Trophoblast cell (in vitro differentiated cells and primary cell): Measurements from ENCODE around the gene RNASEH2B.

Experiments
- DNase-seq, 2 donors: peaks; one replicate each; pipeline ENCODE4 v3.0.0-alpha.2; 2016
- H2AFZ ChIP-seq: 2 replicates; pipeline ENCODE4 v1.6.1; 2013; ENCODE audit warnings: low read length, moderate library complexity, mild to moderate bottlenecking; ENCODE audit not compliant: insufficient read depth, poor library complexity
- H2AK5ac ChIP-seq: 2 replicates; pipeline ENCODE4 v1.6.1; 2013; ENCODE audit warnings: mild to moderate bottlenecking, low read length
- H2BK120ac ChIP-seq: 2 replicates; pipeline ENCODE4 v1.6.1; 2013; ENCODE audit warnings: low read length, mild to moderate bottlenecking, moderate library complexity; ENCODE audit not compliant: insufficient read depth, poor library complexity
- H2BK12ac ChIP-seq: 2 replicates; pipeline ENCODE4 v1.6.1; 2013; ENCODE audit warnings: mild to moderate bottlenecking, low read length, moderate library complexity
- H2BK5ac ChIP-seq: 2 replicates; pipeline ENCODE4 v1.6.1; 2013; ENCODE audit warnings: low read length, low read depth, moderate library complexity, mild to moderate bottlenecking; ENCODE audit not compliant: poor library complexity
- H3K14ac ChIP-seq: 2 replicates; pipeline ENCODE4 v1.6.1; 2013; ENCODE audit warnings: mild to moderate bottlenecking, low read length
- H3K18ac ChIP-seq: 2 replicates; pipeline ENCODE4 v1.6.1; 2013; ENCODE audit warnings: mild to moderate bottlenecking, low read length
- H3K23ac ChIP-seq: 2 replicates; pipeline ENCODE4 v1.6.1; 2013; ENCODE audit warnings: low read length
- H3K27ac ChIP-seq: 2 replicates; pipeline ENCODE4 v1.5.1; 2013; ENCODE audit warnings: low read depth, mild to moderate bottlenecking, inconsistent platforms, low read length, moderate library complexity
- H3K27me3 ChIP-seq: 2 replicates; pipeline ENCODE4 v1.6.1; 2013; ENCODE audit warnings: inconsistent platforms, mild to moderate bottlenecking, low read length, moderate library complexity; ENCODE audit not compliant: insufficient read depth
- H3K36me3 ChIP-seq, 2 experiments: 1 replicate in 1 of 2; 2 replicates in 1 of 2; pipeline ENCODE4 v1.6.1; 2013; ENCODE audit warnings: low read length in 2 of 2, mild to moderate bottlenecking in 2 of 2, moderate library complexity in 1 of 2; ENCODE audit not compliant: insufficient read depth in 2 of 2, control insufficient read depth in 1 of 2
- H3K4ac ChIP-seq: 2 replicates; pipeline ENCODE4 v1.6.1; 2013; ENCODE audit warnings: low read depth, mild to moderate bottlenecking, low read length, moderate library complexity
- H3K4me1 ChIP-seq, 2 experiments: 1 replicate in 1 of 2; 2 replicates in 1 of 2; pipeline ENCODE4 v1.6.1; 2013; ENCODE audit warnings: low read length in 2 of 2, mild to moderate bottlenecking in 2 of 2, moderate library complexity in 1 of 2; ENCODE audit not compliant: insufficient read depth in 2 of 2, control insufficient read depth in 1 of 2
- H3K4me2 ChIP-seq: 2 replicates; pipeline ENCODE4 v1.6.1; 2013; ENCODE audit warnings: inconsistent platforms, mild to moderate bottlenecking, low read length, moderate library complexity
- H3K4me3 ChIP-seq: 2 replicates; pipeline ENCODE4 v1.5.1; 2013; ENCODE audit warnings: mild to moderate bottlenecking, low read depth, low read length, inconsistent platforms
- H3K79me1 ChIP-seq: one replicate; pipeline ENCODE4 v1.6.1; 2013; ENCODE audit warnings: low read length
- H3K79me2 ChIP-seq: 2 replicates; pipeline ENCODE4 v1.6.1; 2013; ENCODE audit warnings: low read length, mild to moderate bottlenecking; ENCODE audit not compliant: control insufficient read depth, insufficient read depth, poor library complexity
- H3K9ac ChIP-seq: 2 replicates; pipeline ENCODE4 v1.6.1; 2013; ENCODE audit warnings: mild to moderate bottlenecking, low read length
- H3K9me3 ChIP-seq: 2 replicates; pipeline ENCODE4 v1.6.1; 2013; ENCODE audit warnings: low read depth, mild to moderate bottlenecking, control low read depth, inconsistent platforms, low read length; ENCODE audit not compliant: insufficient read depth
- H4K12ac ChIP-seq: 2 replicates; pipeline ENCODE4 v1.6.1; 2013; ENCODE audit warnings: low read depth, mild to moderate bottlenecking, low read length, moderate library complexity
- H4K8ac ChIP-seq: 2 replicates; pipeline ENCODE4 v1.6.1; 2013; ENCODE audit warnings: low read depth, mild to moderate bottlenecking, low read length, moderate library complexity
- H4K91ac ChIP-seq: one replicate; pipeline ENCODE4 v1.6.1; 2013; ENCODE audit warnings: low read depth, mild to moderate bottlenecking, low read length, moderate library complexity
- WGBS: extraction: QIAGEN DNeasy Blood & Tissue Kit; methylation state at CpG from one replicate; pipeline ENCODE4 v1.1.7; 2013; ENCODE audit warnings: missing lambda C conversion rate; ENCODE audit not compliant: insufficient read length, insufficient coverage; ENCODE audit errors: extremely low coverage; 5-methylcytosine and 5-hydroxymethylcytosine counted together

Gene RNASEH2B

GRCh38 chr13:50941146-50941545, 31.6 kb downstream of the RNASEH2B start:
- H2BK120ac ChIP-seq: no peak overlapping the region
- no peak overlapping the region for H3K18ac ChIP-seq
- H3K4ac ChIP-seq: no peak overlapping the region
- H2AFZ ChIP-seq: no peak overlapping the region
- H2BK5ac ChIP-seq: no peak overlapping the region
- no peaks in the 10 kb centered on the region for H3K9me3 ChIP-seq
- DNase-seq: no peak
- no peak overlapping the region for H4K91ac ChIP-seq
- no peak overlapping the region for H4K8ac ChIP-seq
- no peak overlapping the region for H4K12ac ChIP-seq
- no peaks in the 10 kb centered on the region for H3K79me2 ChIP-seq
- no peaks in the 10 kb centered on the region for H3K79me1 ChIP-seq
- no peaks in the 10 kb centered on the region for H3K4me1 ChIP-seq
- H3K4me2 ChIP-seq: no peak overlapping the region
- WGBS: no CpG with 5 or more reads among the region's 2 CpGs
- no peaks in the 10 kb centered on the region for H3K27me3 ChIP-seq
- H2AK5ac ChIP-seq: no peak overlapping the region
- no peak overlapping the region for H3K27ac ChIP-seq
- H3K23ac ChIP-seq: no peak overlapping the region
- no peak overlapping the region for H2BK12ac ChIP-seq
- H3K36me3 ChIP-seq: no peaks in the 10 kb centered on the region
- no peak overlapping the region for H3K14ac ChIP-seq
- H3K4me3 ChIP-seq: no peak overlapping the region
- no peak overlapping the region for H3K9ac ChIP-seq

DNA sequence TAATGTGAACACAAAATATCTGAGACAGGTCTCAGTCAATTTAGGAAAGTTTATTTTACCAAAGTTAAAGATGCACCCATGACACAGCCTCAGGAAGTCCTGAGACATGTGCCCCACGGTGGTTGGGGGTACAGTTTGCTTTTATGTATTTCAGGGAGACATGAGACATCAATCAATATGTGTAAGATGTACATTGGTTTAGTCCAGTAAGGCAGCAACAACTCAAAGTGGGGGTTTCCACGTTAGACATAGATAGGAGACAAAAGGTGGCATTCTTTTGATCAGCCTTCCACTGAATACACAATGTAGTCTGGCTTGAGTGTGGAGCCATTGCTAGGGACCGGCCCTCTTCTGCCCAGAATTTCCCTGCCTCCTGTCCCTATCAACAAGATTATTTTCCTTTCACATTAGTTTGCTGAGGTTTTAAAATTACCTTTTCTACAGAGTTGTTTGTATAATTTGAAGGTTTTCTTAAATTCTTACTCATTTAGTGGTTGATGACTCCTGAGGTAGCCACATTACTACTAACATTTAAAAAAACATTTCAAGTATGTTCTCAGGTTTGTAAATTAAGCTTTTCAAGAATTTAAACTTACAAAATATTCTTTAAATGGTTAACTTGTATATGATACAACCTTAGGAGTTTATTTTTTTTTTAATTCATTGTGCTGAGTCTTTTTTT, 33.2 kb downstream of the RNASEH2B start:
- WGBS: no CpG with 5 or more reads among the region's 3 CpGs
- Histone ChIP-seq H3K4ac (no peak overlapping the region), H3K27me3 (no peaks in the 10 kb centered on the region), H2BK12ac (no peak overlapping the region), H3K79me1 (no peaks in the 10 kb centered on the region), H3K36me3 (no peaks in the 10 kb centered on the region), H3K9me3 (no peaks in the 10 kb centered on the region), H3K4me3 (no peak overlapping the region), H4K8ac (no peak overlapping the region), H4K12ac (no peak overlapping the region), H3K9ac (no peak overlapping the region), H3K23ac (no peak overlapping the region), H2AFZ (no peak overlapping the region), H3K4me1 (no peaks in the 10 kb centered on the region), H3K4me2 (no peak overlapping the region), H3K27ac (no peak overlapping the region), H3K18ac (no peak overlapping the region), H4K91ac (no peak overlapping the region), H2BK5ac (no peak overlapping the region), H3K79me2 (no peaks in the 10 kb centered on the region), H3K14ac (no peak overlapping the region), H2AK5ac (no peak overlapping the region), H2BK120ac (no peak overlapping the region)
- no peak for DNase-seq

DNA sequence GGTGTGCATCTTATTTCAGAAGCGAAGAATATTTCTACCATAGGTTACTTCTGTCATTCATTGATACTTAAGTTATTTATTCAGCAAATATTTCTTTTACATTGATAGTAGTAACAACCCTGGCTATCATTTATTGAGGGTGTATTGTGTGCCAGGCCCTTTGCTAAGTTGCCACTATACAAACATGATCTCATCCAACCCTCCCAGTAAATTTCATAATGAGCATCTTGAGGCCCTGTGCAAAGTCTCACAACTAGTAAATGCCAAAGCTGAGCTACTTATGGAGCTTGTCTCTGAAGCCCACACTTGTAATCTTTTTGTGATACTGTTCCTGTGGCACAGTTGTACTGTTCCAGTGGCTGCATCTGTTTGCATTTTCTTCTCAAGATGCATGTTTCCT, 36.1 kb downstream of the RNASEH2B start:
- no peak overlapping the region for H2AFZ ChIP-seq
- no peak overlapping the region for H3K4me2 ChIP-seq
- H4K12ac ChIP-seq: no peak overlapping the region
- H4K8ac ChIP-seq: no peak overlapping the region
- no peak overlapping the region for H4K91ac ChIP-seq
- H3K36me3 ChIP-seq: no peaks in the 10 kb centered on the region
- H3K79me2 ChIP-seq: no peaks in the 10 kb centered on the region
- no peaks in the 10 kb centered on the region for H3K79me1 ChIP-seq
- H3K9ac ChIP-seq: no peak overlapping the region
- no CpG with 5 or more reads among the region's 1 CpG for WGBS
- no peaks in the 10 kb centered on the region for H3K4me1 ChIP-seq
- no peak overlapping the region for H3K14ac ChIP-seq
- H3K4me3 ChIP-seq: no peak overlapping the region
- no peak overlapping the region for H3K23ac ChIP-seq
- no peak overlapping the region for H3K4ac ChIP-seq
- no peak overlapping the region for H2BK5ac ChIP-seq
- H2BK12ac ChIP-seq: no peak overlapping the region
- H3K18ac ChIP-seq: no peak overlapping the region
- H3K27ac ChIP-seq: no peak overlapping the region
- no peaks in the 10 kb centered on the region for H3K9me3 ChIP-seq
- no peak overlapping the region for H2AK5ac ChIP-seq
- DNase-seq: no peak
- no peaks in the 10 kb centered on the region for H3K27me3 ChIP-seq
- H2BK120ac ChIP-seq: no peak overlapping the region

DNA sequence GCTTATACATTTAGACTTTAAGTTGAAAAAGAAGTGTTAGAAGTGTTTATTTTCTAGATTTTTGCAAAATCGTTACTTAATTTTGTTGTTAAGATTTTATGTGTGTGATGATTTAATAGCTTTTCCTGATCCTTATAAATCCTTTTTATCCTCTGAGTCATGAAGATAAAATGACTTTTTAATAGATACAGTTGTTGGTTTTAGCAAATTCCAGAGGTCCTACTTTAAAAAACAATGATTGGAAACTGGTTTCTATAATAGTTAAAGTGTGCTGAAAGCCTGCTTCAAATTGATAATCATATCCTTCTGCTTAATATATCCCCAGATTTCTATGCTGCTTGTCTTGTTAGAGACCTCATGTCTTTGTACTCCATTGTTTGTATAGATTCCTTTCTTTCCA, 39.0 kb downstream of the RNASEH2B start:
- no peak overlapping the region for H2AK5ac ChIP-seq
- H3K4me1 ChIP-seq: no peaks in the 10 kb centered on the region
- no peak overlapping the region for H3K4ac ChIP-seq
- no peak overlapping the region for H2BK120ac ChIP-seq
- H4K91ac ChIP-seq: no peak overlapping the region
- DNase-seq: no peak
- no peak overlapping the region for H2BK12ac ChIP-seq
- no peak overlapping the region for H2BK5ac ChIP-seq
- H2AFZ ChIP-seq: no peak overlapping the region
- no peak overlapping the region for H3K9ac ChIP-seq
- H3K79me2 ChIP-seq: no peaks in the 10 kb centered on the region
- no peaks in the 10 kb centered on the region for H3K9me3 ChIP-seq
- no peak overlapping the region for H3K4me2 ChIP-seq
- no peaks in the 10 kb centered on the region for H3K27me3 ChIP-seq
- H3K27ac ChIP-seq: no peak overlapping the region
- no peak overlapping the region for H4K8ac ChIP-seq
- no peaks in the 10 kb centered on the region for H3K36me3 ChIP-seq
- H3K14ac ChIP-seq: no peak overlapping the region
- H3K79me1 ChIP-seq: no peaks in the 10 kb centered on the region
- H3K18ac ChIP-seq: no peak overlapping the region
- H3K23ac ChIP-seq: no peak overlapping the region
- 100% methylated on average over 1 of the region's 1 CpG for WGBS
- H4K12ac ChIP-seq: no peak overlapping the region
- no peak overlapping the region for H3K4me3 ChIP-seq
